ENCODE data around the gene MRPS9. TPM values are rescaled to one million over a fixed set of nuclear protein-coding genes. Genes with fewer than 3 reads are reported as not detected.

Gene MRPS9
- total RNA-seq, 1 donor from 2014 or later, result 24.5 TPM

DNA sequence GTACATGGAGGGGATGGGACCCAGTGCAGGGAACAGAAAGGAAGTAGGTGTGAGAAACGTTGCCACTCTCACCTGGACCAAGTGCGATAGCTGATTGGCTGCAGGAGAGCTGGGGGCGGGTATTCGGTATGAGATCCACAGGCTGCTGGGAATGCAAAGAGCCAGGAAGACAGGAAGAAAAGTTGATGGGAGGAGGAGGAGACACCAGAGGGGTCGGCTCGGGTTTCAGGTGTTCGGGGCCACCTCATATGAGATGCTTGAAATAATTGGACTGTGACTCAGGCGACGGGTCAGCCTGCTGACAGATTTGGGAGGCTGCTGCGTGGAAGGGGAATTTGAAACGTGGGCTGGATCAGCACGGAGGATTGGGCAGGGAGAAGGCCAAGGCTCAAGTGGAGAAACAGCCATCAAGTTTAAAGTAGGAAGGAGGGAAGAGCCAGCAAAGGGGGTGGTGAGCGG lies 65.1 kb downstream of the MRPS9 start:
- TF ChIP-seq, protein P1, sequence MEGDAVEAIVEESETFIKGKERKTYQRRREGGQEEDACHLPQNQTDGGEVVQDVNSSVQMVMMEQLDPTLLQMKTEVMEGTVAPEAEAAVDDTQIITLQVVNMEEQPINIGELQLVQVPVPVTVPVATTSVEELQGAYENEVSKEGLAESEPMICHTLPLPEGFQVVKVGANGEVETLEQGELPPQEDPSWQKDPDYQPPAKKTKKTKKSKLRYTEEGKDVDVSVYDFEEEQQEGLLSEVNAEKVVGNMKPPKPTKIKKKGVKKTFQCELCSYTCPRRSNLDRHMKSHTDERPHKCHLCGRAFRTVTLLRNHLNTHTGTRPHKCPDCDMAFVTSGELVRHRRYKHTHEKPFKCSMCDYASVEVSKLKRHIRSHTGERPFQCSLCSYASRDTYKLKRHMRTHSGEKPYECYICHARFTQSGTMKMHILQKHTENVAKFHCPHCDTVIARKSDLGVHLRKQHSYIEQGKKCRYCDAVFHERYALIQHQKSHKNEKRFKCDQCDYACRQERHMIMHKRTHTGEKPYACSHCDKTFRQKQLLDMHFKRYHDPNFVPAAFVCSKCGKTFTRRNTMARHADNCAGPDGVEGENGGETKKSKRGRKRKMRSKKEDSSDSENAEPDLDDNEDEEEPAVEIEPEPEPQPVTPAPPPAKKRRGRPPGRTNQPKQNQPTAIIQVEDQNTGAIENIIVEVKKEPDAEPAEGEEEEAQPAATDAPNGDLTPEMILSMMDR (IDR thresholded peaks at IDR 0.05; ENCODE audit: insufficient read depth, low read length, severe bottlenecking), result no peak
- Histone ChIP-seq H3K27me3 (ENCODE audit: control insufficient read depth, insufficient read depth, low read length) (no peaks in the 10 kb centered on the region), H3K36me3 (ENCODE audit: control insufficient read depth, insufficient read depth, low read length) (peaks cover 2% of the 10 kb centered on the region), H3K4me3 (ENCODE audit: low read depth, low read length) (no peak overlapping the region)
- FAIRE-seq, result no peak
- DNase-seq (ENCODE audit: low read depth), result peak; percentile 65

- TF ChIP-seq, protein P1 (IDR thresholded peaks at IDR 0.05; ENCODE audit: insufficient read depth, low read length, severe bottlenecking), result no peak
- Histone ChIP-seq H3K4me3 (ENCODE audit: low read depth, low read length) (no peak overlapping the region), H3K36me3 (ENCODE audit: control insufficient read depth, insufficient read depth, low read length) (peaks cover 2% of the 10 kb centered on the region), H3K27me3 (ENCODE audit: control insufficient read depth, insufficient read depth, low read length) (no peaks in the 10 kb centered on the region)
- no peak for DNase-seq (ENCODE audit: low read depth)
- no peak for FAIRE-seq
Measured at GRCh38 chr2:105103481-105103880, 65.6 kb downstream of the MRPS9 start.

GRCh38 chr2:105104208-105104731 lies 66.4 kb downstream of the MRPS9 start:
- H3K4me3 ChIP-seq (ENCODE audit: low read depth, low read length), result no peak overlapping the region
- peaks cover 2% of the 10 kb centered on the region for H3K36me3 ChIP-seq (ENCODE audit: control insufficient read depth, insufficient read depth, low read length)
- FAIRE-seq (no peak), DNase-seq (ENCODE audit: low read depth) (peak; percentile 40)
- TF ChIP-seq, protein P1 (IDR thresholded peaks at IDR 0.05; ENCODE audit: insufficient read depth, low read length, severe bottlenecking), result no peak
- no peaks in the 10 kb centered on the region for H3K27me3 ChIP-seq (ENCODE audit: control insufficient read depth, insufficient read depth, low read length)

GRCh38 chr2:105110295-105110829 lies 72.5 kb downstream of the MRPS9 start:
- no peak for FAIRE-seq
- TF ChIP-seq, protein P1 (IDR thresholded peaks at IDR 0.05; ENCODE audit: insufficient read depth, low read length, severe bottlenecking), result no peak
- no peaks in the 10 kb centered on the region for H3K36me3 ChIP-seq (ENCODE audit: control insufficient read depth, insufficient read depth, low read length)
- DNase-seq (ENCODE audit: low read depth), result no peak
- no peaks in the 10 kb centered on the region for H3K27me3 ChIP-seq (ENCODE audit: control insufficient read depth, insufficient read depth, low read length)
- no peak overlapping the region for H3K4me3 ChIP-seq (ENCODE audit: low read depth, low read length)

GRCh38 chr2:105111365-105112150 lies 73.7 kb downstream of the MRPS9 start:
- Histone ChIP-seq H3K36me3 (ENCODE audit: control insufficient read depth, insufficient read depth, low read length) (no peaks in the 10 kb centered on the region), H3K27me3 (ENCODE audit: control insufficient read depth, insufficient read depth, low read length) (no peaks in the 10 kb centered on the region), H3K4me3 (ENCODE audit: low read depth, low read length) (no peak overlapping the region)
- no peak for DNase-seq (ENCODE audit: low read depth)
- TF ChIP-seq, protein P1 (IDR thresholded peaks at IDR 0.05; ENCODE audit: insufficient read depth, low read length, severe bottlenecking), result no peak
- no peak for FAIRE-seq
